Left colon (tissue), 2 donors: ENCODE measurements around the gene CYP8B1. TPM values are rescaled to one million over a fixed set of nuclear protein-coding genes. Genes with fewer than 3 reads are reported as not detected.
A peak's percentile ranks its signal among the peaks of the same experiment; 100 is the strongest.

Experiments
- ATAC-seq: fragments of 200-7000 bp; cut with Tn5 transposase; one replicate; pipeline ENCODE4 v1.9.1; 2020; ENCODE audit warnings: mild to moderate bottlenecking, moderate library complexity
- DNase-seq, 2 donors: peaks; one replicate each; pipeline ENCODE4 v3.0.0-alpha.2; 2020
- intact Hi-C, 2 donors: fragments of 100-400 bp; cut with DNase I in 1 of 2; cut with micrococcal nuclease in 1 of 2; formaldehyde crosslinking; loops; one replicate each; pipeline versions ENCODE4 v1.11.2 to v1.14.0; 2022; cut with DNase I, micrococcal nuclease
- long read RNA-seq: library from polyadenylated mRNA; unstranded; transcript quantifications from one replicate; pipeline ENCODE4 v2.0.0, GENCODE V29; 2021
- total RNA-seq, 2 donors: library from RNA; stranded (reverse); fragmentation: NEBNext Ultra II Directional; extraction: Animal tissue kit (Norgen Biotek cat#: 25700); gene quantifications; one replicate each; pipeline ENCODE4 v1.2.1, GENCODE V29; 2021
- donor health status: DM: no; HTN: no; CAD: no.
- donor health status: DM: yes; HTN: yes; CAD: no.

CYP8B1 gene, protein sequence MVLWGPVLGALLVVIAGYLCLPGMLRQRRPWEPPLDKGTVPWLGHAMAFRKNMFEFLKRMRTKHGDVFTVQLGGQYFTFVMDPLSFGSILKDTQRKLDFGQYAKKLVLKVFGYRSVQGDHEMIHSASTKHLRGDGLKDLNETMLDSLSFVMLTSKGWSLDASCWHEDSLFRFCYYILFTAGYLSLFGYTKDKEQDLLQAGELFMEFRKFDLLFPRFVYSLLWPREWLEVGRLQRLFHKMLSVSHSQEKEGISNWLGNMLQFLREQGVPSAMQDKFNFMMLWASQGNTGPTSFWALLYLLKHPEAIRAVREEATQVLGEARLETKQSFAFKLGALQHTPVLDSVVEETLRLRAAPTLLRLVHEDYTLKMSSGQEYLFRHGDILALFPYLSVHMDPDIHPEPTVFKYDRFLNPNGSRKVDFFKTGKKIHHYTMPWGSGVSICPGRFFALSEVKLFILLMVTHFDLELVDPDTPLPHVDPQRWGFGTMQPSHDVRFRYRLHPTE
- not detected for total RNA-seq
- long read RNA-seq, partial matches to known transcripts, result 0 of 3 reads
- long read RNA-seq, other reads (novel, unspliced or antisense), result 3 of 3 reads

- intact Hi-C loops, result no loop called here
- no peak for ATAC-seq
- DNase-seq, result no peak
These were observed at the start of gene CYP8B1 for GRCh38 chr3:42875325-42876151. Gene CYP8B1, minus strand, starts transcription at chr3:42875879. Its CDS starts 63 bp downstream, at chr3:42875816.

DNA sequence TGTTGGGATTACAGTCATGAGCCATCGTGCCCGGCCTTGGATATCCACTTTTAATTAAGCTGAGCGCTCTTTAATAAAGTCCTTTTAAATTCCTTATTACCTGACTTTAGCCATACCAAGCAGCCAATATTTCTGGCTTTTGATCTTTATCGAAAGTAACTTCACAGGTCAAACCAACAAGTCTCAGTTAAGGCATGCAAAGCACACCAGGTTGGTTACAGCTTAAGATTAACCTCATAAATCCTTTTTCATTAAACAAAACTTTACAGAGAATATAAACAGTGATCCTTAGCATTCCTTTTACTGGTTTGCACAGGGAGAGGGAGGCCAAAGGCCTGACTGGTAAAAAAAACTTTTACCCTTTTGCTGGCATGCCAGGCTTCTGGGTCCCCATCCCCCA lies 47.9 kb upstream of the CYP8B1 start:
- no peak for ATAC-seq
- intact Hi-C loops, result no loop called here
- DNase-seq, result no peak

GRCh38 chr3:42914771-42915515 lies 39.3 kb upstream of the CYP8B1 start:
- ATAC-seq, result no peak
- intact Hi-C loops, result no loop called here
- DNase-seq, result no peak

DNA sequence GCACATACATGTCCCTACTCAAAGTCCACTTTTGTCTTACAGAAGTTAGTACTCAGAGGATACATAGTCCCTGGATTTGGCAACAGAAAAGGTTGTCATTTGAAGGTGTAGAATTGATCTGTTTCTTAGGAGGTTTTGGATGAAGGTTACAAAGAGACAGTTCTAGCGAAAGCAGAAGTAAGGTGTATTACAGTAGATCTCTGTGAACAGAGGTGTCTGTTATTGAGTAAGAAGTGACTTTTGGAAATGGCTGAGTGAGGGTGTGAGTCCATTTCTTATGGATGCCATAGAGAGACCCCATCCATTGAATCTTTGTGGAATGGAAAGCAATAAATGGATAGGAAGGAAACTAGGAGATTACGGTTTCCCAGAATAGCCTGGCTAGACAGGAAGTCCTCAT lies 35.9 kb upstream of the CYP8B1 start:
- ATAC-seq, result no peak
- DNase-seq, result no peak
- intact Hi-C loops, result no loop called here

GRCh38 chr3:42908675-42909074 lies 33.0 kb upstream of the CYP8B1 start:
- no peak for ATAC-seq
- no peak for DNase-seq
- intact Hi-C loops, result no loop called here

GRCh38 chr3:42906848-42907183 lies 31.1 kb upstream of the CYP8B1 start:
- intact Hi-C loops, result no loop called here
- DNase-seq, result no peak
- ATAC-seq, result no peak

- peak; percentile 92 for ATAC-seq
- intact Hi-C loops, result no loop called here
- DNase-seq, result peak; percentile 39 to 50
These were observed 30.6 kb upstream of the CYP8B1 start, which contains the start of gene ZNF662 for GRCh38 chr3:42906070-42906847. Gene ZNF662, plus strand, starts transcription at chr3:42906142. Its CDS starts 1,973 bp downstream, at chr3:42908115.

DNA sequence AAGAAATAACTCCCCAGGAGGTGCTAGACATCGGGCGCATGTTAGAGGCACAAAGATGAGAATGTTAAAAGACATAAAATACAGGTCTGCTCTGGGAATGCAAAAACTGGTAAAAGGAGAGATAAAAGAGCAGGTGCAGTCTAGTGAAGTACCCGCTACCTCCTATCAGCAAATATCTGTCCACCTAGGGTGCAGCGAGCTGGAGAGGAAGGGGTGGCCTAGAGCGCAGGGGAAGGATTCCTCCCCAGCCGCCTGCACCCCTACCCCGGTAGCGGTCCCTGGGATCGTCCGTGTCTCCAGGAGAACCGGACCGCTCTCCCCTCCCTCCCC lies 30.0 kb upstream of the CYP8B1 start:
- intact Hi-C loops, result no loop called here
- DNase-seq (no peak), ATAC-seq (no peak)

GRCh38 chr3:42904076-42904475 lies 28.4 kb upstream of the CYP8B1 start:
- intact Hi-C loops, result no loop called here
- DNase-seq (no peak), ATAC-seq (no peak)

- intact Hi-C loops, result no loop called here
- no peak for ATAC-seq
These were observed 26.6 kb upstream of the CYP8B1 start for GRCh38 chr3:42902257-42902656.

GRCh38 chr3:42901073-42901415 lies 25.4 kb upstream of the CYP8B1 start:
- intact Hi-C loops, result no loop called here
- DNase-seq, result no peak
- no peak for ATAC-seq

More at GRCh38 chr3:42902257-42902656, 26.6 kb upstream of the CYP8B1 start:
- DNase-seq, result no peak

GRCh38 chr3:42900226-42901072 lies 24.8 kb upstream of the CYP8B1 start:
- DNase-seq (no peak), ATAC-seq (no peak)
- intact Hi-C loops, result no loop called here

- intact Hi-C loops, result no loop called here
- no peak for ATAC-seq
- no peak for DNase-seq
These were observed 23.4 kb upstream of the CYP8B1 start for GRCh38 chr3:42898896-42899675.

GRCh38 chr3:42895580-42895868 lies 19.8 kb upstream of the CYP8B1 start:
- DNase-seq, result no peak
- no peak for ATAC-seq
- intact Hi-C loops, result no loop called here

DNA sequence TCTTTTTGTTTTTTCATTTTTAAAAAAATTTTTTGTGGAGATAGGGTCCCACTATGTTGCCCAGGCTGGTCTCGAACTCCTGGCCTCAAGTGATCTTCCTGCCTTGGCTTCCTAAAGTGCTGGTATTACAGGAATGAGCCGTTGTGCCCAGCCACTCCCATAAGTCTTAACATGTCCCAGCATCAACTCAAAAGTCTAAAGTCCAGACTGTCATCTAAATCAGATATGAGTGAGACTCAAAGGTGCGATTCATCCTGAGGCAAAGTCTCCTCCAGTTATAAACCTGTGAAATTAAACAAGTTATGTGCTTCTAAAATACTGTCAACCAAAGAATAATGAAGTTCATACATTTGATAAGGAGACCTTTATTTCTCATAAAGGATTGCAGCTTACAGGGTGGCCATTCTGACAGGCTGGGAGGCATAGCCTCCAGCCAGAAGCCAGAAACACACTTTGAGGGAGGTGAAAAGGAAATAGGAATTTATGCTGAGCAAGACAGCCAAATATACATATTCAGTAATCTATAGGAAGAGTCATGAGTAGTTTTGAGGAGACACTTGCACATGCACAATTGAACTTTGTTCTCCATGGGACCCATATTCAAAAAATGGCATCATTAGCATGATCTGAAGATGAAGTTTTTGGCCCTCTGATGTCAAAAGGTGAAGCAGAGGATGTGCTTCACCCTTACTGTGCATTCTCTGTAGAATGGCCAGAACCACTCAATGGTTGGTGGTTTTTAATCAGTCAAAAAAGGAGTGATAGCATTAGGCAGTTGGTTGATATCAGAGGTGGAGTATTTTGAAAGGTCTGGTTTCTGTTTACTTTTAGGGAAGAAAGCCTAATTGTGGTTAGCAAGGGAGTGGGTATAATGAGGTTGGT lies 19.3 kb upstream of the CYP8B1 start:
- intact Hi-C loops, result no loop called here
- DNase-seq (no peak), ATAC-seq (peak; percentile 80)

- intact Hi-C loops, result no loop called here
- ATAC-seq (no peak), DNase-seq (no peak)
These were observed 17.1 kb upstream of the CYP8B1 start for GRCh38 chr3:42892807-42893206.
